Chondrocyte (in vitro differentiated cells): ENCODE results near the gene SLC35B2. TPM values are rescaled to one million over a fixed set of nuclear protein-coding genes. Genes with fewer than 3 reads are reported as not detected.

Experiments
- DNase-seq: peaks from one replicate; pipeline ENCODE4 v3.0.0; 2021; ENCODE audit warnings: mixed read lengths, low spot score
- H3K27ac Mint-ChIP-seq: one replicate; pipeline ENCODE4 v1.8.0; 2021; ENCODE audit warnings: mild to moderate bottlenecking, moderate library complexity, mixed read lengths; ENCODE audit not compliant: unreplicated experiment
- H3K27me3 Mint-ChIP-seq: 2 replicates; pipeline ENCODE4 v1.8.0; 2021; ENCODE audit warnings: low read depth, mixed read lengths
- H3K36me3 Mint-ChIP-seq: 2 replicates; pipeline ENCODE4 v1.8.0; 2021; ENCODE audit warnings: low read depth, mixed read lengths
- H3K4me1 Mint-ChIP-seq: 2 replicates; pipeline ENCODE4 v1.8.0; 2021; ENCODE audit warnings: low read depth, mild to moderate bottlenecking, mixed read lengths
- H3K4me3 Mint-ChIP-seq: one replicate; pipeline ENCODE4 v1.8.0; 2021; ENCODE audit warnings: mild to moderate bottlenecking, moderate library complexity, mixed read lengths; ENCODE audit not compliant: unreplicated experiment
- H3K9me3 Mint-ChIP-seq: 2 replicates; pipeline ENCODE4 v1.8.0; 2021; ENCODE audit warnings: low read depth, mixed read lengths
- CTCF ChIP-seq: fragments of 200-600 bp; sonication (generic); IDR thresholded peaks from 2 replicates; pipeline ENCODE4 v1.5.0; 2021; ENCODE audit warnings: antibody characterized with exemption, mild to moderate bottlenecking, moderate library complexity
- total RNA-seq: library from RNA; stranded (reverse); gene quantifications from 3 replicates; pipeline ENCODE4 v1.2.1, GENCODE V29; 2021

The SLC35B2 gene
- total RNA-seq, 1 donor from 2014 or later, result 71.5 TPM

- H3K27me3 Mint-ChIP-seq, result no peaks in the 10 kb centered on the region
- no peaks in the 10 kb centered on the region for H3K9me3 Mint-ChIP-seq
- peaks cover 50% of the 10 kb centered on the region for H3K36me3 Mint-ChIP-seq
- H3K27ac Mint-ChIP-seq, result peak overlapping the region; percentile 91
- H3K4me3 Mint-ChIP-seq, result no peak overlapping the region
- H3K4me1 Mint-ChIP-seq, result peaks cover 71% of the 10 kb centered on the region
- TF ChIP-seq CTCF, result no peak
- peak; percentile 84 for DNase-seq
Measured at GRCh38 chr6:44254191-44255104, 2.9 kb downstream of the SLC35B2 start.

DNA sequence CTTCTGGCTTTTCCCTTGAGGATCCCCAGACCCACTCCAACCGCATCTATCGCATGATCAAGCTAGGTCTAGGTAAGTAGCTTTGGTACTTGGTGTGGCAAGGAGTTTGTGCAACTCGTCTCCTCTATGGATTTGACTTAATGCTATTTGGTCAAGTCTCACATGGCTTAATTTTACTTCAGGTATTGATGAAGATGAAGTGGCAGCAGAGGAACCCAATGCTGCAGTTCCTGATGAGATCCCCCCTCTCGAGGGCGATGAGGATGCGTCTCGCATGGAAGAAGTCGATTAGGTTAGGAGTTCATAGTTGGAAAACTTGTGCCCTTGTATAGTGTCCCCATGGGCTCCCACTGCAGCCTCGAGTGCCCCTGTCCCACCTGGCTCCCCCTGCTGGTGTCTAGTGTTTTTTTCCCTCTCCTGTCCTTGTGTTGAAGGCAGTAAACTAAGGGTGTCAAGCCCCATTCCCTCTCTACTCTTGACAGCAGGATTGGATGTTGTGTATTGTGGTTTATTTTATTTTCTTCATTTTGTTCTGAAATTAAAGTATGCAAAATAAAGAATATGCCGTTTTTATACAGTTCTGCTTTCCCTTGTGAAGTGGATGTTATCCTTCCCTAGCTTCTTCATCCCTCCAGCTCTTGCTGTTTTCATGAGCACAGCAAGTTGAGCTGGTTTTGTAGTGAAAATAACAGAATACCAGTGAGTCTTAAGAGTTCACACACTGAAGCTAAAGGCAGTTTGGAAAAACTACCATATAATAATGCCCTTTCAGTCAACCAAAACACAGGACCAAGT lies 3.8 kb downstream of the SLC35B2 start:
- Mint-ChIP-seq H3K4me1 (peaks cover 81% of the 10 kb centered on the region), H3K9me3 (no peaks in the 10 kb centered on the region), H3K27ac (peak overlapping the region; percentile 62), H3K36me3 (peaks cover 59% of the 10 kb centered on the region), H3K4me3 (no peak overlapping the region), H3K27me3 (no peaks in the 10 kb centered on the region)
- DNase-seq, result peak; percentile 64
- peak; percentile 78 for TF ChIP-seq CTCF

- peak; percentile 29 for DNase-seq
- Mint-ChIP-seq H3K4me3 (no peak overlapping the region), H3K27me3 (no peaks in the 10 kb centered on the region), H3K36me3 (peaks cover 68% of the 10 kb centered on the region), H3K27ac (peak overlapping the region; percentile 69), H3K4me1 (peaks cover 79% of the 10 kb centered on the region), H3K9me3 (no peaks in the 10 kb centered on the region)
- no peak for TF ChIP-seq CTCF
Measured at GRCh38 chr6:44251576-44252524, 5.5 kb downstream of the SLC35B2 start.

GRCh38 chr6:44250718-44251123 lies 6.6 kb downstream of the SLC35B2 start:
- TF ChIP-seq CTCF, result no peak
- Mint-ChIP-seq H3K27ac (no peak overlapping the region), H3K9me3 (no peaks in the 10 kb centered on the region), H3K4me3 (no peak overlapping the region), H3K27me3 (no peaks in the 10 kb centered on the region), H3K4me1 (peaks cover 71% of the 10 kb centered on the region), H3K36me3 (peaks cover 68% of the 10 kb centered on the region)
- no peak for DNase-seq
